B cell (primary cell): ENCODE results near the gene CTNNA2.

ENCODE experiments used
- EZH2 ChIP-seq: IDR thresholded peaks from 2 replicates; pipeline ENCODE4 v1.6.1; 2012; ENCODE audit warnings: borderline replicate concordance, low read depth, mild to moderate bottlenecking, moderate library complexity, low read length; ENCODE audit not compliant: insufficient read depth, poor library complexity, severe bottlenecking
- TF ChIP-seq, protein P1 (sequence below): fragments of 200-600 bp; IDR thresholded peaks from one replicate; pipeline ENCODE4 v1.8.0; 2022; ENCODE audit warnings: antibody characterized with exemption, mild to moderate bottlenecking

DNA sequence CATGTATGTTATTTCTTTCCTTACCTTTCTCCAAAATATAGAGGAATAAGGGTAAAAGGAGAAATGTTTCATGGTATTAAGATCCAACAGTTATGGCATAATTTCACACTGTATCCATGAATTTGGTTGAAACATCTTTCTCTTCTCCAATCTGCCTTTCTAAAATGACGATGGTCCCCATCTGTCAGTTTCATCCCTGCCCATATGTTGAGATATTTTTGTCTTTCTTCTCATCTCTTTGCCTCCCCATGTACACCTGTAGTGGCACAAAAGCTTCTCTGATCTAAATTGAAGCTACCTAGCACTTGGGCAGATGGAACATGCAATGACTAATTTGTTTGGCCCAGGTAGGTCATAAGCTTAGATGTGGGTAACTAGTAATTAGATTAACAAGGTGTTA lies 882.4 kb downstream of the CTNNA2 start:
- no peak for TF ChIP-seq EZH2
- TF ChIP-seq, protein P1, sequence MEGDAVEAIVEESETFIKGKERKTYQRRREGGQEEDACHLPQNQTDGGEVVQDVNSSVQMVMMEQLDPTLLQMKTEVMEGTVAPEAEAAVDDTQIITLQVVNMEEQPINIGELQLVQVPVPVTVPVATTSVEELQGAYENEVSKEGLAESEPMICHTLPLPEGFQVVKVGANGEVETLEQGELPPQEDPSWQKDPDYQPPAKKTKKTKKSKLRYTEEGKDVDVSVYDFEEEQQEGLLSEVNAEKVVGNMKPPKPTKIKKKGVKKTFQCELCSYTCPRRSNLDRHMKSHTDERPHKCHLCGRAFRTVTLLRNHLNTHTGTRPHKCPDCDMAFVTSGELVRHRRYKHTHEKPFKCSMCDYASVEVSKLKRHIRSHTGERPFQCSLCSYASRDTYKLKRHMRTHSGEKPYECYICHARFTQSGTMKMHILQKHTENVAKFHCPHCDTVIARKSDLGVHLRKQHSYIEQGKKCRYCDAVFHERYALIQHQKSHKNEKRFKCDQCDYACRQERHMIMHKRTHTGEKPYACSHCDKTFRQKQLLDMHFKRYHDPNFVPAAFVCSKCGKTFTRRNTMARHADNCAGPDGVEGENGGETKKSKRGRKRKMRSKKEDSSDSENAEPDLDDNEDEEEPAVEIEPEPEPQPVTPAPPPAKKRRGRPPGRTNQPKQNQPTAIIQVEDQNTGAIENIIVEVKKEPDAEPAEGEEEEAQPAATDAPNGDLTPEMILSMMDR = no peak
